ENCODE results near the gene KRTAP10-4. TPM values are rescaled to one million over a fixed set of nuclear protein-coding genes. Genes with fewer than 3 reads are reported as not detected.

Gene KRTAP10-4
- total and polyA plus RNA-seq, 12 donors, result not detected

- Histone ChIP-seq H3K4me3 (no peak overlapping the region), H3K36me3 (no peaks in the 10 kb centered on the region), H3K27me3 (peaks cover 0 to 61% (median 18%) of the 10 kb centered on the region in 7 donors), H3K4me1 (no peaks in the 10 kb centered on the region), H3K9me3 (peaks cover 0 to 28% (median 0%) of the 10 kb centered on the region in 11 donors), H3K27ac (no peak overlapping the region)
- DNase-seq (no peak), ATAC-seq (no peak)
- TF ChIP-seq CTCF (IDR thresholded peaks at IDR 0.05), result no peak
- intact Hi-C loops (cut with DNase I), result no loop called here
- 73 to 78% methylated on average over 23 of the region's 23 CpGs for WGBS, 2 donors
Observed at GRCh38 chr21:44601596-44602462, 28.3 kb downstream of the KRTAP10-4 start.

- 74 to 75% methylated on average over 19 to 20 of the region's 21 CpGs for WGBS, 2 donors
- no peak for TF ChIP-seq CTCF (IDR thresholded peaks at IDR 0.05)
- intact Hi-C loops (cut with DNase I), result no loop called here
- Histone ChIP-seq H3K4me1 (no peaks in the 10 kb centered on the region), H3K36me3 (no peaks in the 10 kb centered on the region), H3K9me3 (peaks cover 0 to 30% (median 0%) of the 10 kb centered on the region in 11 donors), H3K4me3 (no peak overlapping the region), H3K27me3 (peaks cover 0 to 58% (median 14%) of the 10 kb centered on the region in 7 donors), H3K27ac (no peak overlapping the region)
- ATAC-seq, result no peak
- DNase-seq, result no peak
Observed at GRCh38 chr21:44602463-44602850, 28.9 kb downstream of the KRTAP10-4 start.

GRCh38 chr21:44603109-44603875 lies 29.8 kb downstream of the KRTAP10-4 start:
- H3K4me1 ChIP-seq, result no peaks in the 10 kb centered on the region
- TF ChIP-seq CTCF (IDR thresholded peaks at IDR 0.05), result no peak
- DNase-seq, result no peak

GRCh38 chr21:44603911-44604310 lies 30.4 kb downstream of the KRTAP10-4 start:
- intact Hi-C loops (cut with DNase I), result no loop called here
- TF ChIP-seq CTCF (IDR thresholded peaks at IDR 0.05), result no peak
- 85 to 86% methylated on average over 8 of the region's 8 CpGs for WGBS, 2 donors
- no peaks in the 10 kb centered on the region for H3K4me1 ChIP-seq
- H3K27ac ChIP-seq, result no peak overlapping the region
- H3K27me3 ChIP-seq, result peaks cover 0 to 43% (median 12%) of the 10 kb centered on the region in 7 donors
- peaks cover 0 to 34% (median 0%) of the 10 kb centered on the region in 11 donors for H3K9me3 ChIP-seq
- ATAC-seq (no peak), DNase-seq (no peak)
- H3K36me3 ChIP-seq, result no peaks in the 10 kb centered on the region
- H3K4me3 ChIP-seq, result no peak overlapping the region

More at GRCh38 chr21:44603109-44603875, 29.8 kb downstream of the KRTAP10-4 start:
- no peak overlapping the region for H3K4me3 ChIP-seq
- ATAC-seq, result no peak
- H3K27ac ChIP-seq, result no peak overlapping the region
- intact Hi-C loops (cut with DNase I), result no loop called here
- 54 to 58% methylated on average over 17 of the region's 17 CpGs for WGBS, 2 donors
- H3K9me3 ChIP-seq, result peaks cover 0 to 32% (median 0%) of the 10 kb centered on the region in 11 donors
- no peaks in the 10 kb centered on the region for H3K36me3 ChIP-seq
- H3K27me3 ChIP-seq, result peaks cover 0 to 50% (median 12%) of the 10 kb centered on the region in 7 donors

Data from heart right ventricle (tissue), 16 donors.